Measurements from ENCODE around the gene FBXW9. TPM values are rescaled to one million over a fixed set of nuclear protein-coding genes. Genes with fewer than 3 reads are reported as not detected.

FBXW9 gene
- total RNA-seq, result 8.1 and 10.9 TPM in 2 replicates
- polyA plus RNA-seq, result 9.1 and 11.1 TPM in 2 replicates

- no peaks in the 10 kb centered on the region for H3K79me2 ChIP-seq
- H2AFZ ChIP-seq, result peak within 1 kb of the TSS; percentile 77
- peaks cover 5% of the 10 kb centered on the region for H3K4me1 ChIP-seq (ENCODE audit: insufficient read depth)
- H3K4me3 ChIP-seq, result peak within 1 kb of the TSS; percentile 25
- 9% methylated on average over 59 of the region's 59 CpGs for WGBS (ENCODE audit: low lambda C conversion rate, missing lambda C conversion rate)
- TF ChIP-seq EZH2 (IDR thresholded peaks at IDR 0.05; ENCODE audit: borderline replicate concordance), result no peak
- no peak for TF ChIP-seq EZH2phosphoT487 (IDR thresholded peaks at IDR 0.05; ENCODE audit: low read depth, severe bottlenecking, unreplicated experiment)
- TF ChIP-seq CTCF (IDR thresholded peaks at IDR 0.05; ENCODE audit: poor library complexity), result no peak
- no peaks in the 10 kb centered on the region for H3K9me2 ChIP-seq (replicated peaks; ENCODE audit: insufficient read depth)
- no peaks in the 10 kb centered on the region for H3K27me3 ChIP-seq
- peak within 1 kb of the TSS; percentile 87 for H3K4me2 ChIP-seq
- H4K20me1 ChIP-seq (ENCODE audit: insufficient read depth, poor library complexity, severe bottlenecking), result no peaks in the 10 kb centered on the region
- H3K9me3 ChIP-seq (ENCODE audit: low read depth), result no peaks in the 10 kb centered on the region
- H3K36me3 ChIP-seq (replicated peaks; ENCODE audit: insufficient read depth, low read depth), result no peaks in the 10 kb centered on the region
- H3K27ac ChIP-seq, result peak within 1 kb of the TSS; percentile 89
- DNase-seq (ENCODE audit: low spot score), result peak; percentile 94
These were observed at the start of gene FBXW9 for GRCh38 chr19:12696366-12697335. TSS of gene FBXW9 (minus strand) at chr19:12696631. CDS start at chr19:12696581, 50 bp downstream.

DNA sequence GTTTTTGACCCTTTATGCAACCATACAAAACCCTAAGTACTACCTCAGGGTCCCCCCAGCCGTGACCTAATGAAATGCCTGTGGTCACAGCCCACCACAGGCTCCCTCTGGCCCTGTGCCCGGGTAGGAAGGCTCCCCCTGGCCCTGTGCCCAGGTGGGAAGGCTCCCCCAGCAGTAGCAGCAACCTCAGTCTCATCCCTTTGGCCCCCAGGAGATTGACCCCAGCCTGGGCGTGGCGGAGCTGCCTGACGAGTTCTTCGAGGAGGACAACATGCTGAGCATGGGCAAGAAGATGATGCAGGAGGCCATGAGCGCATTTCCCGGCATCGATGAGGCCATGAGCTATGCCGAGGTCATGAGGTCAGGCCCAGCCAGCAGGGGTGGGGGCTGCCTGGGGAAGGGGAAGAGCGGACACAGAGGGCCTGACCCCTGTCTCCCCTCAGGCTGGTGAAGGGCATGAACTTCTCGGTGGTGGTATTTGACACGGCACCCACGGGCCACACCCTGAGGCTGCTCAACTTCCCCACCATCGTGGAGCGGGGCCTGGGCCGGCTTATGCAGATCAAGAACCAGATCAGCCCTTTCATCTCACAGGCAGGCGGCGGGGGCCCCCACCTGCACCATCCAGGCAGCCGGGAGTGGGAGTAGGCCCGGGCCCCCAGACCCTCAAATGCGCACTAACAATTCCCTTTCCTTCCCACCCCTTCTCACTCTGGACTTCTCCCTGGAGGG, 48.9 kb upstream of the FBXW9 start:
- no peak for TF ChIP-seq EZH2 (IDR thresholded peaks at IDR 0.05; ENCODE audit: borderline replicate concordance)
- no peak for TF ChIP-seq CTCF (IDR thresholded peaks at IDR 0.05; ENCODE audit: poor library complexity)
- no peak for TF ChIP-seq EZH2phosphoT487 (IDR thresholded peaks at IDR 0.05; ENCODE audit: low read depth, severe bottlenecking, unreplicated experiment)
- WGBS (ENCODE audit: low lambda C conversion rate, missing lambda C conversion rate), result 95% methylated on average over 17 of the region's 22 CpGs
- no peaks in the 10 kb centered on the region for H3K36me3 ChIP-seq (replicated peaks; ENCODE audit: insufficient read depth, low read depth)

GRCh38 chr19:12737835-12738351, 41.5 kb upstream of the FBXW9 start:
- H3K9me3 ChIP-seq (ENCODE audit: low read depth), result no peaks in the 10 kb centered on the region
- H3K79me2 ChIP-seq, result peaks cover 39% of the 10 kb centered on the region
- H4K20me1 ChIP-seq (ENCODE audit: insufficient read depth, poor library complexity, severe bottlenecking), result peaks cover 10% of the 10 kb centered on the region
- no peaks in the 10 kb centered on the region for H3K27me3 ChIP-seq
- peak overlapping the region; percentile 46 for H3K4me3 ChIP-seq
- H3K4me2 ChIP-seq, result peak overlapping the region; percentile 67
- no peaks in the 10 kb centered on the region for H3K36me3 ChIP-seq (replicated peaks; ENCODE audit: insufficient read depth, low read depth)
- H2AFZ ChIP-seq, result peak overlapping the region; percentile 52
- WGBS (ENCODE audit: low lambda C conversion rate, missing lambda C conversion rate), result 20% methylated on average over 13 of the region's 13 CpGs
- no peak for TF ChIP-seq CTCF (IDR thresholded peaks at IDR 0.05; ENCODE audit: poor library complexity)
- TF ChIP-seq EZH2 (IDR thresholded peaks at IDR 0.05; ENCODE audit: borderline replicate concordance), result no peak
- TF ChIP-seq EZH2phosphoT487 (IDR thresholded peaks at IDR 0.05; ENCODE audit: low read depth, severe bottlenecking, unreplicated experiment), result no peak
- peak overlapping the region; percentile 92 for H3K27ac ChIP-seq
- no peaks in the 10 kb centered on the region for H3K9me2 ChIP-seq (replicated peaks; ENCODE audit: insufficient read depth)
- no peak for DNase-seq (ENCODE audit: low spot score)
- peaks cover 2% of the 10 kb centered on the region for H3K4me1 ChIP-seq (ENCODE audit: insufficient read depth)

More for the DNA sequence above, 48.9 kb upstream of the FBXW9 start:
- no peaks in the 10 kb centered on the region for H3K4me1 ChIP-seq (ENCODE audit: insufficient read depth)
- no peak overlapping the region for H3K4me2 ChIP-seq
- H4K20me1 ChIP-seq (ENCODE audit: insufficient read depth, poor library complexity, severe bottlenecking), result no peaks in the 10 kb centered on the region
- no peaks in the 10 kb centered on the region for H3K9me2 ChIP-seq (replicated peaks; ENCODE audit: insufficient read depth)
- DNase-seq (ENCODE audit: low spot score), result no peak
- H3K4me3 ChIP-seq, result no peak overlapping the region
- no peak overlapping the region for H2AFZ ChIP-seq
- no peaks in the 10 kb centered on the region for H3K79me2 ChIP-seq
- H3K27me3 ChIP-seq, result peaks cover 3% of the 10 kb centered on the region
- no peaks in the 10 kb centered on the region for H3K9me3 ChIP-seq (ENCODE audit: low read depth)
- no peak overlapping the region for H3K27ac ChIP-seq

Data from hepatocyte (in vitro differentiated cells).